ENCODE data around the gene GREM2. TPM values are rescaled to one million over a fixed set of nuclear protein-coding genes. Genes with fewer than 3 reads are reported as not detected.

GREM2 gene
- total RNA-seq, 1 experiment from 2014 or later: 0.17 TPM

GRCh38 chr1:240498335-240498734 lies 113.6 kb downstream of the GREM2 start:
- Mint-ChIP-seq H3K27me3 (ENCODE audit: low read depth) (peaks cover 7% of the 10 kb centered on the region), H3K4me1 (peaks cover 8% of the 10 kb centered on the region; the same call in 1 of the 2 replicates), H3K9me3 (0 out of 2 replicates have a peak, but pooled peaks cover 3% of the 10 kb centered on the region), H3K36me3 (no peaks in the 10 kb centered on the region), H3K27ac (no peak overlapping the region), H3K4me3 (no peak overlapping the region)
- ChIA-PET CTCF (interaction anchor here (1.4 kb wide), 1 partner anchor 43 kb away, joined by 3 read pairs; no protein-coding TSS in a partner anchor), POLR2A (no interaction called here)
- no peak for DNase-seq (ENCODE audit: low spot score)
- TF ChIP-seq, protein P1, sequence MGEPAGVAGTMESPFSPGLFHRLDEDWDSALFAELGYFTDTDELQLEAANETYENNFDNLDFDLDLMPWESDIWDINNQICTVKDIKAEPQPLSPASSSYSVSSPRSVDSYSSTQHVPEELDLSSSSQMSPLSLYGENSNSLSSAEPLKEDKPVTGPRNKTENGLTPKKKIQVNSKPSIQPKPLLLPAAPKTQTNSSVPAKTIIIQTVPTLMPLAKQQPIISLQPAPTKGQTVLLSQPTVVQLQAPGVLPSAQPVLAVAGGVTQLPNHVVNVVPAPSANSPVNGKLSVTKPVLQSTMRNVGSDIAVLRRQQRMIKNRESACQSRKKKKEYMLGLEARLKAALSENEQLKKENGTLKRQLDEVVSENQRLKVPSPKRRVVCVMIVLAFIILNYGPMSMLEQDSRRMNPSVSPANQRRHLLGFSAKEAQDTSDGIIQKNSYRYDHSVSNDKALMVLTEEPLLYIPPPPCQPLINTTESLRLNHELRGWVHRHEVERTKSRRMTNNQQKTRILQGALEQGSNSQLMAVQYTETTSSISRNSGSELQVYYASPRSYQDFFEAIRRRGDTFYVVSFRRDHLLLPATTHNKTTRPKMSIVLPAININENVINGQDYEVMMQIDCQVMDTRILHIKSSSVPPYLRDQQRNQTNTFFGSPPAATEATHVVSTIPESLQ (CRISPR knock-in tag; IDR thresholded peaks at IDR 0.05): no peak
- TF ChIP-seq IRF2 (CRISPR knock-in tag; IDR thresholded peaks at IDR 0.05; ENCODE audit: borderline replicate concordance, low read depth): no peak
- no peak for TF ChIP-seq RORB (CRISPR knock-in tag; IDR thresholded peaks at IDR 0.05)
- TF ChIP-seq, protein P2, sequence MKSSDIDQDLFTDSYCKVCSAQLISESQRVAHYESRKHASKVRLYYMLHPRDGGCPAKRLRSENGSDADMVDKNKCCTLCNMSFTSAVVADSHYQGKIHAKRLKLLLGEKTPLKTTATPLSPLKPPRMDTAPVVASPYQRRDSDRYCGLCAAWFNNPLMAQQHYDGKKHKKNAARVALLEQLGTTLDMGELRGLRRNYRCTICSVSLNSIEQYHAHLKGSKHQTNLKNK (CRISPR knock-in tag; IDR thresholded peaks at IDR 0.05): no peak
- TF ChIP-seq ZNF512 (CRISPR knock-in tag; IDR thresholded peaks at IDR 0.05; ENCODE audit: borderline replicate concordance): no peak
- TF ChIP-seq, protein P3, sequence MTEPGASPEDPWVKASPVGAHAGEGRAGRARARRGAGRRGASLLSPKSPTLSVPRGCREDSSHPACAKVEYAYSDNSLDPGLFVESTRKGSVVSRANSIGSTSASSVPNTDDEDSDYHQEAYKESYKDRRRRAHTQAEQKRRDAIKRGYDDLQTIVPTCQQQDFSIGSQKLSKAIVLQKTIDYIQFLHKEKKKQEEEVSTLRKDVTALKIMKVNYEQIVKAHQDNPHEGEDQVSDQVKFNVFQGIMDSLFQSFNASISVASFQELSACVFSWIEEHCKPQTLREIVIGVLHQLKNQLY (CRISPR knock-in tag; IDR thresholded peaks at IDR 0.05): no peak
- no peak for TF ChIP-seq ZNF281 (CRISPR knock-in tag; IDR thresholded peaks at IDR 0.05)
- no peak for TF ChIP-seq ELF4 (CRISPR knock-in tag; IDR thresholded peaks at IDR 0.05; ENCODE audit: low read depth)
- TF ChIP-seq ZNF263 (CRISPR knock-in tag; IDR thresholded peaks at IDR 0.05; ENCODE audit: low read depth): no peak
- TF ChIP-seq NFATC4 (CRISPR knock-in tag; IDR thresholded peaks at IDR 0.05): no peak
- no peak for TF ChIP-seq MYBL2 (CRISPR knock-in tag; IDR thresholded peaks at IDR 0.05)
- no peak for ATAC-seq

DNA sequence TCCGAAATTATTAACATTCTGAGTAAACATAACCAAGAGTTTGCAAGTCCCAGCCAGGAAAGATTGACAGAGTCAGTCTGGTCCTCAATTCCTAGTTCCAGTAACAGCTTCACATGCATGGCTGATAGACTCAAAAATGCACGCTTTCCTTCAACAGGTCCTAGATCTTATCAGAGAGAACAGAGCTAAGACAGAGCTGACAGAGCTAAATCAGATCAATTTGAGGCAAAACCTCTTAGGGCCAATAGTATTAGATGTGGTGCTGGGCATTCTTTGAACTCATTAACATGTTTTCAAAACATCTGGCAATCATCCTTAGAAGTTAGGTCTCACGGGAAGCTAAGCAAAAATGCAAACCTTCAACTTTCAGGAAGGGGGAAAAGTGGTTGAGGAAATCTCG lies 114.0 kb downstream of the GREM2 start:
- Mint-ChIP-seq H3K9me3 (0 out of 2 replicates have a peak, but pooled peaks cover 3% of the 10 kb centered on the region), H3K27ac (no peak overlapping the region), H3K4me1 (peaks cover 11% of the 10 kb centered on the region; the same call in 1 of the 2 replicates), H3K27me3 (ENCODE audit: low read depth) (peaks cover 11% of the 10 kb centered on the region), H3K36me3 (no peaks in the 10 kb centered on the region), H3K4me3 (no peak overlapping the region)
- CTCF ChIA-PET: interaction anchor here (1.4 kb wide), 1 partner anchor 43 kb away, joined by 3 read pairs; no protein-coding TSS in a partner anchor
- ATAC-seq (no peak), DNase-seq (ENCODE audit: low spot score) (no peak)
- POLR2A ChIA-PET: no interaction called here
- TF ChIP-seq STAT6 (CRISPR knock-in tag; conservative IDR thresholded peaks at IDR 0.05; ENCODE audit: low read depth): no peak
- TF ChIP-seq, protein P4, sequence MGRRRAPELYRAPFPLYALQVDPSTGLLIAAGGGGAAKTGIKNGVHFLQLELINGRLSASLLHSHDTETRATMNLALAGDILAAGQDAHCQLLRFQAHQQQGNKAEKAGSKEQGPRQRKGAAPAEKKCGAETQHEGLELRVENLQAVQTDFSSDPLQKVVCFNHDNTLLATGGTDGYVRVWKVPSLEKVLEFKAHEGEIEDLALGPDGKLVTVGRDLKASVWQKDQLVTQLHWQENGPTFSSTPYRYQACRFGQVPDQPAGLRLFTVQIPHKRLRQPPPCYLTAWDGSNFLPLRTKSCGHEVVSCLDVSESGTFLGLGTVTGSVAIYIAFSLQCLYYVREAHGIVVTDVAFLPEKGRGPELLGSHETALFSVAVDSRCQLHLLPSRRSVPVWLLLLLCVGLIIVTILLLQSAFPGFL (CRISPR knock-in tag; IDR thresholded peaks at IDR 0.05; ENCODE audit: borderline replicate concordance): no peak
- no peak for TF ChIP-seq GTF2I (CRISPR knock-in tag; conservative IDR thresholded peaks at IDR 0.05)
- no peak for TF ChIP-seq TEAD1 (CRISPR knock-in tag; IDR thresholded peaks at IDR 0.05)
- TF ChIP-seq, protein P5, sequence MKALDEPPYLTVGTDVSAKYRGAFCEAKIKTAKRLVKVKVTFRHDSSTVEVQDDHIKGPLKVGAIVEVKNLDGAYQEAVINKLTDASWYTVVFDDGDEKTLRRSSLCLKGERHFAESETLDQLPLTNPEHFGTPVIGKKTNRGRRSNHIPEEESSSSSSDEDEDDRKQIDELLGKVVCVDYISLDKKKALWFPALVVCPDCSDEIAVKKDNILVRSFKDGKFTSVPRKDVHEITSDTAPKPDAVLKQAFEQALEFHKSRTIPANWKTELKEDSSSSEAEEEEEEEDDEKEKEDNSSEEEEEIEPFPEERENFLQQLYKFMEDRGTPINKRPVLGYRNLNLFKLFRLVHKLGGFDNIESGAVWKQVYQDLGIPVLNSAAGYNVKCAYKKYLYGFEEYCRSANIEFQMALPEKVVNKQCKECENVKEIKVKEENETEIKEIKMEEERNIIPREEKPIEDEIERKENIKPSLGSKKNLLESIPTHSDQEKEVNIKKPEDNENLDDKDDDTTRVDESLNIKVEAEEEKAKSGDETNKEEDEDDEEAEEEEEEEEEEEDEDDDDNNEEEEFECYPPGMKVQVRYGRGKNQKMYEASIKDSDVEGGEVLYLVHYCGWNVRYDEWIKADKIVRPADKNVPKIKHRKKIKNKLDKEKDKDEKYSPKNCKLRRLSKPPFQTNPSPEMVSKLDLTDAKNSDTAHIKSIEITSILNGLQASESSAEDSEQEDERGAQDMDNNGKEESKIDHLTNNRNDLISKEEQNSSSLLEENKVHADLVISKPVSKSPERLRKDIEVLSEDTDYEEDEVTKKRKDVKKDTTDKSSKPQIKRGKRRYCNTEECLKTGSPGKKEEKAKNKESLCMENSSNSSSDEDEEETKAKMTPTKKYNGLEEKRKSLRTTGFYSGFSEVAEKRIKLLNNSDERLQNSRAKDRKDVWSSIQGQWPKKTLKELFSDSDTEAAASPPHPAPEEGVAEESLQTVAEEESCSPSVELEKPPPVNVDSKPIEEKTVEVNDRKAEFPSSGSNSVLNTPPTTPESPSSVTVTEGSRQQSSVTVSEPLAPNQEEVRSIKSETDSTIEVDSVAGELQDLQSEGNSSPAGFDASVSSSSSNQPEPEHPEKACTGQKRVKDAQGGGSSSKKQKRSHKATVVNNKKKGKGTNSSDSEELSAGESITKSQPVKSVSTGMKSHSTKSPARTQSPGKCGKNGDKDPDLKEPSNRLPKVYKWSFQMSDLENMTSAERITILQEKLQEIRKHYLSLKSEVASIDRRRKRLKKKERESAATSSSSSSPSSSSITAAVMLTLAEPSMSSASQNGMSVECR (CRISPR knock-in tag; IDR thresholded peaks at IDR 0.05; ENCODE audit: borderline replicate concordance): no peak
- TF ChIP-seq CBFB (CRISPR knock-in tag; IDR thresholded peaks at IDR 0.05; ENCODE audit: low read depth): no peak
- TF ChIP-seq ZNF138 (CRISPR knock-in tag; conservative IDR thresholded peaks at IDR 0.05): no peak
- TF ChIP-seq ZNF219 (CRISPR knock-in tag; IDR thresholded peaks at IDR 0.05; ENCODE audit: borderline replicate concordance): no peak

Data from WTC11 (cell line).